DOHH2 (cell line): Measurements from ENCODE around the gene C19orf85.

ENCODE experiments used
- H3F3A ChIP-seq: fragments of 200-600 bp; sonication (generic), shearing (Covaris generic); 2 replicates; pipeline ENCODE4 v1.6.0; 2016; ENCODE audit warnings: antibody characterized with exemption, mild to moderate bottlenecking; ENCODE audit not compliant: control insufficient read depth, insufficient read depth
- H3K27ac ChIP-seq: fragments of 200-600 bp; sonication (generic); 2 replicates; pipeline ENCODE4 v1.5.1; 2014; ENCODE audit warnings: low read depth, mild to moderate bottlenecking, low read length, moderate library complexity
- H3K27me3 ChIP-seq: fragments of 200-600 bp; sonication (generic); 2 replicates; pipeline ENCODE4 v1.6.1; 2014; ENCODE audit warnings: mild to moderate bottlenecking, low read length, mixed read lengths; ENCODE audit not compliant: control insufficient read depth
- H3K36me3 ChIP-seq: fragments of 200-600 bp; sonication (generic); 2 replicates; pipeline ENCODE4 v1.6.1; 2014; ENCODE audit warnings: mild to moderate bottlenecking, low read length, moderate library complexity, mixed read lengths; ENCODE audit not compliant: control insufficient read depth
- H3K4me1 ChIP-seq: fragments of 200-600 bp; sonication (generic); 2 replicates; pipeline ENCODE4 v1.6.1; 2014; ENCODE audit warnings: mild to moderate bottlenecking, low read length, mixed read lengths; ENCODE audit not compliant: control insufficient read depth
- H3K4me2 ChIP-seq: fragments of 200-600 bp; sonication (generic); 2 replicates; pipeline ENCODE4 v1.6.0; 2014; ENCODE audit warnings: mild to moderate bottlenecking, low read length, moderate library complexity
- H3K4me3 ChIP-seq: fragments of 200-600 bp; sonication (generic); 2 replicates; pipeline ENCODE4 v1.5.1; 2014; ENCODE audit warnings: mild to moderate bottlenecking, low read length, mixed read lengths
- H3K79me2 ChIP-seq: fragments of 200-600 bp; sonication (generic); 2 replicates; pipeline ENCODE4 v1.6.1; 2014; ENCODE audit warnings: mild to moderate bottlenecking, low read length, mixed read lengths; ENCODE audit not compliant: control insufficient read depth
- H3K9me2 ChIP-seq: fragments of 200-600 bp; sonication (generic); replicated peaks from 2 replicates; pipeline ENCODE4 v1.6.1; 2014; ENCODE audit warnings: mild to moderate bottlenecking, low read length, mixed read lengths; ENCODE audit not compliant: control insufficient read depth
- H3K9me3 ChIP-seq: fragments of 200-600 bp; sonication (generic); 2 replicates; pipeline ENCODE4 v1.6.1; 2014; ENCODE audit warnings: antibody characterized with exemption, low read length, mixed read lengths; ENCODE audit not compliant: control insufficient read depth, insufficient read depth
- H4K20me1 ChIP-seq: fragments of 200-600 bp; sonication (generic); 2 replicates; pipeline ENCODE4 v1.6.0; 2014; ENCODE audit warnings: low read depth, mild to moderate bottlenecking, antibody characterized with exemption, low read length, moderate library complexity; ENCODE audit not compliant: control insufficient read depth, insufficient read depth
- CTCF ChIP-seq: fragments of 200-600 bp; sonication (generic); IDR thresholded peaks from one replicate; pipeline ENCODE4 v1.5.1; 2014; ENCODE audit warnings: antibody characterized with exemption, mild to moderate bottlenecking, low read depth, low read length; ENCODE audit not compliant: poor library complexity, severe bottlenecking
- EZH2phosphoT487 ChIP-seq: fragments of 200-600 bp; sonication (generic); IDR thresholded peaks from 2 replicates; pipeline ENCODE4 v1.6.1; 2017; ENCODE audit warnings: borderline replicate concordance, mild to moderate bottlenecking, antibody characterized with exemption, low read length, moderate library complexity, mixed read lengths

C19orf85 gene

GRCh38 chr19:55503502-55504251 lies 39.1 kb upstream of the C19orf85 start:
- Histone ChIP-seq H3K27me3 (no peaks in the 10 kb centered on the region), H3K79me2 (no peaks in the 10 kb centered on the region), H4K20me1 (no peaks in the 10 kb centered on the region), H3K36me3 (no peaks in the 10 kb centered on the region), H3K4me1 (peaks cover 8% of the 10 kb centered on the region), H3K9me3 (peaks cover 5% of the 10 kb centered on the region), H3K4me2 (peak overlapping the region; percentile 91), H3K4me3 (peak overlapping the region; percentile 77), H3K27ac (peak overlapping the region; percentile 45), H3K9me2 (no peaks in the 10 kb centered on the region), H3F3A (0 out of 2 replicates have a peak, but pooled peaks cover 4% of the 10 kb centered on the region)
- no peak for TF ChIP-seq EZH2phosphoT487
- TF ChIP-seq CTCF: peak; percentile 97

GRCh38 chr19:55503157-55503501 lies 38.6 kb upstream of the C19orf85 start:
- peaks cover 5% of the 10 kb centered on the region for H3K9me3 ChIP-seq
- H4K20me1 ChIP-seq: no peaks in the 10 kb centered on the region
- peaks cover 8% of the 10 kb centered on the region for H3K4me1 ChIP-seq
- peak overlapping the region; percentile 77 for H3K4me3 ChIP-seq
- H3K9me2 ChIP-seq: no peaks in the 10 kb centered on the region
- no peak for TF ChIP-seq CTCF
- no peak for TF ChIP-seq EZH2phosphoT487
- H3F3A ChIP-seq: 0 out of 2 replicates have a peak, but pooled peaks cover 4% of the 10 kb centered on the region
- H3K79me2 ChIP-seq: no peaks in the 10 kb centered on the region
- H3K27ac ChIP-seq: no peak overlapping the region
- no peaks in the 10 kb centered on the region for H3K36me3 ChIP-seq
- peak overlapping the region; percentile 91 for H3K4me2 ChIP-seq
- H3K27me3 ChIP-seq: no peaks in the 10 kb centered on the region

GRCh38 chr19:55502197-55502952 lies 37.8 kb upstream of the C19orf85 start:
- H3K27ac ChIP-seq: no peak overlapping the region
- no peaks in the 10 kb centered on the region for H3K79me2 ChIP-seq
- TF ChIP-seq CTCF: no peak
- TF ChIP-seq EZH2phosphoT487: no peak
- H3F3A ChIP-seq: 0 out of 2 replicates have a peak, but pooled peaks cover 4% of the 10 kb centered on the region
- no peak overlapping the region for H3K4me3 ChIP-seq
- H3K36me3 ChIP-seq: no peaks in the 10 kb centered on the region
- H3K9me3 ChIP-seq: peaks cover 5% of the 10 kb centered on the region
- H4K20me1 ChIP-seq: no peaks in the 10 kb centered on the region
- H3K4me2 ChIP-seq: no peak overlapping the region
- H3K4me1 ChIP-seq: peaks cover 8% of the 10 kb centered on the region
- H3K9me2 ChIP-seq: no peaks in the 10 kb centered on the region
- no peaks in the 10 kb centered on the region for H3K27me3 ChIP-seq
